Neural crest cell (in vitro differentiated cells): ENCODE data around the gene TIE1. TPM values are rescaled to one million over a fixed set of nuclear protein-coding genes. Genes with fewer than 3 reads are reported as not detected.

Source experiments
- DNase-seq: peaks from one replicate; pipeline ENCODE4 v3.0.0; 2021; ENCODE audit warnings: low read depth, mixed read lengths, low spot score
- H3K27ac Mint-ChIP-seq: one replicate; pipeline ENCODE4 v1.8.0; 2021; ENCODE audit warnings: mild to moderate bottlenecking, mixed read lengths; ENCODE audit not compliant: unreplicated experiment
- H3K27me3 Mint-ChIP-seq: 2 replicates; pipeline ENCODE4 v1.8.0; 2021; ENCODE audit warnings: low read depth, mild to moderate bottlenecking, mixed read lengths
- H3K36me3 Mint-ChIP-seq: 2 replicates; pipeline ENCODE4 v1.8.0; 2021; ENCODE audit warnings: low read depth, mild to moderate bottlenecking, mixed read lengths
- H3K4me1 Mint-ChIP-seq: 2 replicates; pipeline ENCODE4 v1.8.0; 2021; ENCODE audit warnings: mixed read lengths
- H3K4me3 Mint-ChIP-seq: one replicate; pipeline ENCODE4 v1.8.0; 2021; ENCODE audit warnings: mild to moderate bottlenecking, mixed read lengths
- H3K9me3 Mint-ChIP-seq: 2 replicates; pipeline ENCODE4 v1.8.0; 2021; ENCODE audit warnings: mixed read lengths
- long read RNA-seq: library from polyadenylated mRNA; unstranded; transcript quantifications from one replicate; pipeline ENCODE4 v2.0.0, GENCODE V29; 2020
- total RNA-seq: library from RNA; stranded (reverse); gene quantifications from 2 replicates; pipeline ENCODE4 v1.2.1, GENCODE V29; 2021
- TF ChIP-seq, protein P1 (sequence below): fragments of 200-600 bp; sonication (generic); conservative IDR thresholded peaks from 2 replicates; pipeline ENCODE4 v1.5.0; 2021; ENCODE audit warnings: antibody characterized with exemption, mild to moderate bottlenecking

The TIE1 gene
- 2.2 and 2.8 TPM in 2 replicates for total RNA-seq
- long read RNA-seq = 0 reads

DNA sequence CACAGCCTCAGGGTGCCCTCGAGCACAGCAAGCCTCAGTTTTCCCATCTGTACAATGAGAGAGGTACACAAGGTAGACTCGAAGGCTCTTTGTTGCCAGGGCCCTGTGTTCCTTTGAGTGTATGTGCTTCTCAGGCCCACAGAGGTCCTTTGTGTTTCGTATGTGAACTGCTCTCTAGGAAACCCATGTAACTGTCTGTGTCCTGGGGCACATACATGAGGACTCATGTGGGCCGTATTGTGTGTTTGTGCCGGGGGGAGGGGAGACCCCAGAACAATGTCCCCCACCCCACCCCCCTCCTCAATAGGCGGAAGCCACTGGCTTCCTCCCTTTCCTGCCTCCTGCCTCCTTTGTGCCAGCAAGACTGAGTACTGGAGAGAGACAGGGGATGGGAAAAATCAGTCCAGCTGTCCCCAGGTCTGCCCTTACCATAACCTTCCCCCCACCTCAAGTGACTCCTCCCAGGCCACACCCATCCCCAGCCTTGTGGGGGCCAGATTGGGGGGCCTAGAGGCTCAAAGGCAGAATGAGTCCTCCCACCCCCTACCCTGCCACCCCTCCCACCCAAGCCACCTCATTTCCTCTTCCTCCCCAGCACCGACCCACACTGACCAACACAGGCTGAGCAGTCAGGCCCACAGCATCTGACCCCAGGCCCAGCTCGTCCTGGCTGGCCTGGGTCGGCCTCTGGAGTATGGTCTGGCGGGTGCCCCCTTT is at the start of gene TIE1:
TSS of gene TIE1 (plus strand) at position 605 of the 717 bp plus-strand sequence. CDS start at position 695, 90 bp downstream.
- Mint-ChIP-seq H3K36me3 (no peaks in the 10 kb centered on the region), H3K4me1 (peaks cover 43% of the 10 kb centered on the region), H3K27ac (peak within 1 kb of the TSS; percentile 71), H3K27me3 (no peaks in the 10 kb centered on the region), H3K9me3 (no peaks in the 10 kb centered on the region), H3K4me3 (no peak within 1 kb of the TSS)
- TF ChIP-seq, protein P1, sequence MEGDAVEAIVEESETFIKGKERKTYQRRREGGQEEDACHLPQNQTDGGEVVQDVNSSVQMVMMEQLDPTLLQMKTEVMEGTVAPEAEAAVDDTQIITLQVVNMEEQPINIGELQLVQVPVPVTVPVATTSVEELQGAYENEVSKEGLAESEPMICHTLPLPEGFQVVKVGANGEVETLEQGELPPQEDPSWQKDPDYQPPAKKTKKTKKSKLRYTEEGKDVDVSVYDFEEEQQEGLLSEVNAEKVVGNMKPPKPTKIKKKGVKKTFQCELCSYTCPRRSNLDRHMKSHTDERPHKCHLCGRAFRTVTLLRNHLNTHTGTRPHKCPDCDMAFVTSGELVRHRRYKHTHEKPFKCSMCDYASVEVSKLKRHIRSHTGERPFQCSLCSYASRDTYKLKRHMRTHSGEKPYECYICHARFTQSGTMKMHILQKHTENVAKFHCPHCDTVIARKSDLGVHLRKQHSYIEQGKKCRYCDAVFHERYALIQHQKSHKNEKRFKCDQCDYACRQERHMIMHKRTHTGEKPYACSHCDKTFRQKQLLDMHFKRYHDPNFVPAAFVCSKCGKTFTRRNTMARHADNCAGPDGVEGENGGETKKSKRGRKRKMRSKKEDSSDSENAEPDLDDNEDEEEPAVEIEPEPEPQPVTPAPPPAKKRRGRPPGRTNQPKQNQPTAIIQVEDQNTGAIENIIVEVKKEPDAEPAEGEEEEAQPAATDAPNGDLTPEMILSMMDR = no peak
- no peak for DNase-seq

DNA sequence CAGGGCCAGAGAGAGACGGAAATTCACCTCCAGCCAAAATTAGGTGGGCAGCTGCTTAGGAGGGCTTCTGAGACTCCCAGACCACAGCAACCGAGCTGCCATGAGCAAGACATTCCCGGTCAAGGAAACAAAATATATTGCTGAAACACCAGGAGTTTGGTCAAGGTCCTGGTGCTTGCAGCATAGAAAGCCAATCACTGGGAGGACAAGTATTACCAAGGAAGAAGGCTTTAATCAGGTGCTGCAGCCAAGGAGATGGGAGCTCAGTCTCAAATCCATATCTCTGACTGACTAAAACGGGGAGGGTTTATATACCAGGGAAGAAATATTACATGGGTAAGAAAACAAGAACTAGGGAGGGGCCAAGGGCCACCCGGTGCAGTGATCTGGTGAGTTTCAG is 49.8 kb upstream of the TIE1 start:
- Mint-ChIP-seq H3K9me3 (peaks cover 23% of the 10 kb centered on the region), H3K27ac (no peak overlapping the region), H3K36me3 (peaks cover 9% of the 10 kb centered on the region), H3K4me1 (no peaks in the 10 kb centered on the region), H3K27me3 (peaks cover 16% of the 10 kb centered on the region), H3K4me3 (no peak overlapping the region)
- no peak for DNase-seq
- TF ChIP-seq, protein P1 = no peak

GRCh38 chr1:43252225-43252624 is 48.6 kb upstream of the TIE1 start:
- H3K4me1 Mint-ChIP-seq = no peaks in the 10 kb centered on the region
- peaks cover 3% of the 10 kb centered on the region for H3K36me3 Mint-ChIP-seq
- H3K4me3 Mint-ChIP-seq = no peak overlapping the region
- H3K27ac Mint-ChIP-seq = no peak overlapping the region
- peaks cover 17% of the 10 kb centered on the region for H3K9me3 Mint-ChIP-seq
- DNase-seq = no peak
- TF ChIP-seq, protein P1 = no peak
- H3K27me3 Mint-ChIP-seq = peaks cover 16% of the 10 kb centered on the region

DNA sequence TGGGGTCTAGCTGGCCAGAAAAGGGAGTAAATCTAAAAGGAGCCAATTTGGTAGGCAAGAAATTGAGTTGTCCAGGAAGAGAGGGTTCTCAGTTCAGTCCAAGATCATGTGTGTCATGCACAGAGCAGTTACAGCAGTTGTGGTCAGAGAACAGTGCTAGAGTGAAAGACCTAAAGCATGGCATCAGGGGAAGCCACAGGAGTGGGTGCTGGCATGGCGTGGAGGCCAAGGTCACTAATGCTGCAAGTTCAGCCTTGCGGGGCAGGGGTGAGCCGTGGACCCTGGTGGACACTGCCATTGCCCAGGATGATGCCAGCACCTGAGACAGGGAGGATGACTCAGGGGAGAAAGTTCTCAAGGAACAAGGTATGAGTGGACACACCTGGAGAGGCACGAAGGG is 47.6 kb upstream of the TIE1 start:
- DNase-seq = no peak
- Mint-ChIP-seq H3K27ac (no peak overlapping the region), H3K9me3 (peaks cover 16% of the 10 kb centered on the region), H3K4me1 (no peaks in the 10 kb centered on the region), H3K4me3 (no peak overlapping the region), H3K36me3 (peaks cover 5% of the 10 kb centered on the region), H3K27me3 (peaks cover 16% of the 10 kb centered on the region)
- TF ChIP-seq, protein P1 = no peak

DNA sequence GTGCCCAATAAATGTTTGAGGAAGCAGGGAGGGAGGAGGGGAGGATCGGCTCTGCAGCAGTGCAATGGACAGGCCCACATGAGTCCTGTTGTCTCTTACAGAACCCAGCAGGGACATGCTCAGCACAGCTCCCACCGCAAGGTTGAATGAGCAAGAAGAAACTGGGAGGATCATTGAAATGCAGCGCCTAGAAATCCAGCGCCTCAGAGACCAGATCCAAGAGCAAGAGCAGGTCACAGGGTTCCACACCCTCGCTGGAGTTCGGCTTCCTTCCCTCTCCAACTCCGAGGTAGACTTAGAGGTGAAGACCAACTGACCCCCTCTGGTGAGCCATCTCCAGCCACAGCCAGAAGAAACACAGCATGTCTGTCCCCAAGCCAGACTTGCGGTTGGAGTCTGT is 46.9 kb upstream of the TIE1 start:
- no peak for DNase-seq
- Mint-ChIP-seq H3K27ac (no peak overlapping the region), H3K9me3 (peaks cover 21% of the 10 kb centered on the region), H3K27me3 (peaks cover 16% of the 10 kb centered on the region), H3K36me3 (peaks cover 6% of the 10 kb centered on the region), H3K4me3 (no peak overlapping the region), H3K4me1 (no peaks in the 10 kb centered on the region)
- TF ChIP-seq, protein P1 = no peak
